GM23248 (cell line): Measurements from ENCODE around the gene MXRA8. TPM values are rescaled to one million over a fixed set of nuclear protein-coding genes. Genes with fewer than 3 reads are reported as not detected.

Source experiments
- DNase-seq: peaks from one replicate; pipeline ENCODE4 v3.0.0-alpha.2; 2015
- H2AFZ ChIP-seq: fragments of 200-600 bp; sonication (generic); 2 replicates; pipeline ENCODE4 v1.6.1; 2016; ENCODE audit warnings: antibody characterized with exemption
- H3F3A ChIP-seq: fragments of 200-600 bp; sonication (generic); 2 replicates; pipeline ENCODE4 v1.6.1; 2016; ENCODE audit warnings: mild to moderate bottlenecking, antibody characterized with exemption, mixed run types; ENCODE audit not compliant: insufficient read depth
- H3K27ac ChIP-seq: fragments of 200-600 bp; sonication (generic); 2 replicates; pipeline ENCODE4 v1.5.1; 2016; ENCODE audit warnings: mild to moderate bottlenecking
- H3K27me3 ChIP-seq: fragments of 200-600 bp; sonication (generic); replicated peaks from 2 replicates; pipeline ENCODE4 v1.6.1; 2016; ENCODE audit warnings: mild to moderate bottlenecking; ENCODE audit not compliant: insufficient read depth
- H3K36me3 ChIP-seq: fragments of 200-600 bp; sonication (generic); 2 replicates; pipeline ENCODE4 v1.6.1; 2016; ENCODE audit warnings: low read depth, mild to moderate bottlenecking
- H3K4me1 ChIP-seq: fragments of 200-600 bp; sonication (generic); 2 replicates; pipeline ENCODE4 v1.6.1; 2016; ENCODE audit warnings: mild to moderate bottlenecking; ENCODE audit not compliant: insufficient read depth
- H3K4me2 ChIP-seq: fragments of 200-600 bp; sonication (generic); one replicate; pipeline ENCODE4 v1.6.1; 2016; ENCODE audit warnings: mild to moderate bottlenecking; ENCODE audit not compliant: unreplicated experiment
- H3K4me3 ChIP-seq: fragments of 200-600 bp; sonication (generic); 2 replicates; pipeline ENCODE4 v1.5.1; 2016; ENCODE audit warnings: mild to moderate bottlenecking
- H3K79me2 ChIP-seq: fragments of 200-600 bp; sonication (generic); 2 replicates; pipeline ENCODE4 v1.6.1; 2016; ENCODE audit warnings: mild to moderate bottlenecking; ENCODE audit not compliant: insufficient read depth
- H3K9ac ChIP-seq: fragments of 200-600 bp; sonication (generic); 2 replicates; pipeline ENCODE4 v1.6.1; 2016; ENCODE audit warnings: mild to moderate bottlenecking
- H3K9me2 ChIP-seq: fragments of 200-600 bp; sonication (generic); 2 replicates; pipeline ENCODE4 v1.6.1; 2016; ENCODE audit warnings: mixed run types, mild to moderate bottlenecking, moderate library complexity; ENCODE audit not compliant: insufficient read depth
- H3K9me3 ChIP-seq: fragments of 200-600 bp; sonication (generic); one replicate; pipeline ENCODE4 v1.6.1; 2017; ENCODE audit warnings: low read depth
- H4K20me1 ChIP-seq: fragments of 200-600 bp; sonication (generic); 2 replicates; pipeline ENCODE4 v1.6.0; 2016; ENCODE audit not compliant: insufficient read depth
- EZH2 ChIP-seq: fragments of 200-600 bp; sonication (generic); IDR thresholded peaks from 2 replicates; pipeline ENCODE4 v1.6.1; 2018; ENCODE audit warnings: antibody characterized with exemption, mild to moderate bottlenecking; ENCODE audit not compliant: insufficient read depth, poor library complexity, severe bottlenecking
- EZH2phosphoT487 ChIP-seq: fragments of 200-600 bp; sonication (generic); IDR thresholded peaks from 2 replicates; pipeline ENCODE4 v1.6.1; 2018; ENCODE audit warnings: antibody characterized with exemption, moderate library complexity, mild to moderate bottlenecking, low read depth; ENCODE audit not compliant: insufficient read depth
- WGBS, 2 experiments: methylation state at CpG; one replicate each; pipeline ENCODE4 v1.1.6; 2015 to 2017; ENCODE audit warnings: low lambda C conversion rate in 2 of 2, low coverage in 1 of 2; ENCODE audit errors: missing lambda C conversion rate in 2 of 2; 5-methylcytosine and 5-hydroxymethylcytosine counted together
- in situ Hi-C: fragments of 300-500 bp; cut with MboI; formaldehyde crosslinking; loops from 2 replicates; pipeline ENCODE4 v1.15.0; 2020
- polyA plus RNA-seq: library from polyadenylated mRNA; unstranded; fragments of >200 nt; fragmentation: Nextera tagmentation; extraction: Ambion mirVana; gene quantifications from 2 replicates; pipeline ENCODE4 v1.2.1, GENCODE V29; 2016
- total RNA-seq: library from RNA; depleted of rRNA; stranded (reverse); fragments of >200 nt; shearing (Covaris generic); gene quantifications from 2 replicates; pipeline ENCODE4 v1.2.3, GENCODE V29; 2014

The MXRA8 gene
- total and polyA plus RNA-seq, 2 experiments from 2014 or later, result 584 to 1,228 TPM

- no peaks in the 10 kb centered on the region for H4K20me1 ChIP-seq
- H3K4me2 ChIP-seq, result peak overlapping the region; percentile 80
- peak overlapping the region; percentile 89 for H3K4me3 ChIP-seq
- peak overlapping the region; percentile 56 for H3K27ac ChIP-seq
- DNase-seq, result no peak
- 61 to 64% methylated on average over 16 of the region's 16 CpGs for WGBS, 2 experiments
- no peaks in the 10 kb centered on the region for H3K9me2 ChIP-seq
- in situ Hi-C loops, result no loop called here
- H2AFZ ChIP-seq, result peak overlapping the region; percentile 51; the same call in 1 of the 2 replicates
- peak overlapping the region; percentile 97 for H3K9ac ChIP-seq
- H3K27me3 ChIP-seq, result no peaks in the 10 kb centered on the region
- H3K4me1 ChIP-seq, result peaks cover 16% of the 10 kb centered on the region
- H3F3A ChIP-seq, result no peaks in the 10 kb centered on the region
- H3K36me3 ChIP-seq, result no peaks in the 10 kb centered on the region
- H3K79me2 ChIP-seq, result peaks cover 57% of the 10 kb centered on the region
- H3K9me3 ChIP-seq, result no peaks in the 10 kb centered on the region
- no peak for TF ChIP-seq EZH2phosphoT487
- no peak for TF ChIP-seq EZH2
Measured at GRCh38 chr1:1325288-1326074, 32.9 kb downstream of the MXRA8 start.

- no peaks in the 10 kb centered on the region; the same call in 1 of the 2 replicates for H3K36me3 ChIP-seq
- H3F3A ChIP-seq, result no peaks in the 10 kb centered on the region
- no peaks in the 10 kb centered on the region for H3K9me3 ChIP-seq
- TF ChIP-seq EZH2phosphoT487 (no peak), EZH2 (no peak)
- H3K79me2 ChIP-seq, result peaks cover 65% of the 10 kb centered on the region
- H3K9ac ChIP-seq, result peak within 1 kb of the TSS; percentile 97
- H3K4me3 ChIP-seq, result peak within 1 kb of the TSS; percentile 89
- H3K4me1 ChIP-seq, result peaks cover 14% of the 10 kb centered on the region
- H3K27me3 ChIP-seq, result no peaks in the 10 kb centered on the region
- H2AFZ ChIP-seq, result peak within 1 kb of the TSS; percentile 51
- H4K20me1 ChIP-seq, result no peaks in the 10 kb centered on the region
- peak within 1 kb of the TSS; percentile 72 for H3K27ac ChIP-seq
- in situ Hi-C loops, result no loop called here
- peak; percentile 98 for DNase-seq
- WGBS, 2 experiments, result 0 to 1% methylated on average over 24 to 71 of the region's 84 CpGs
- peak within 1 kb of the TSS; percentile 80 for H3K4me2 ChIP-seq
- no peaks in the 10 kb centered on the region for H3K9me2 ChIP-seq
Measured at GRCh38 chr1:1324524-1325287, 33.6 kb downstream of the MXRA8 start, which contains the start of the genes CPTP and INTS11. Gene CPTP (plus strand): TSS chr1:1324802. CDS start chr1:1326911, 2,109 bp downstream. Gene INTS11 (minus strand): TSS chr1:1324660. CDS start chr1:1324608, 52 bp downstream.

GRCh38 chr1:1324084-1324523 lies 34.3 kb downstream of the MXRA8 start:
- Histone ChIP-seq H3K27ac (peak overlapping the region; percentile 72), H3K4me1 (peaks cover 14% of the 10 kb centered on the region), H3K79me2 (peaks cover 71% of the 10 kb centered on the region), H2AFZ (no peak overlapping the region), H3K4me3 (peak overlapping the region; percentile 89), H3K27me3 (no peaks in the 10 kb centered on the region), H4K20me1 (no peaks in the 10 kb centered on the region), H3K36me3 (peaks cover 4% of the 10 kb centered on the region; the same call in 1 of the 2 replicates), H3F3A (peaks cover 3% of the 10 kb centered on the region; the same call in 1 of the 2 replicates), H3K4me2 (peak overlapping the region; percentile 55), H3K9me2 (no peaks in the 10 kb centered on the region), H3K9ac (peak overlapping the region; percentile 97), H3K9me3 (no peaks in the 10 kb centered on the region)
- in situ Hi-C loops, result no loop called here
- WGBS, 2 experiments, result 0 to 2% methylated on average over 14 to 38 of the region's 41 CpGs
- TF ChIP-seq EZH2, result no peak
- TF ChIP-seq EZH2phosphoT487, result no peak
- DNase-seq, result no peak

GRCh38 chr1:1322952-1323351 lies 35.4 kb downstream of the MXRA8 start:
- H3K9me2 ChIP-seq, result no peaks in the 10 kb centered on the region
- no peaks in the 10 kb centered on the region for H3K9me3 ChIP-seq
- in situ Hi-C loops, result no loop called here
- no peak for DNase-seq
- H4K20me1 ChIP-seq, result no peaks in the 10 kb centered on the region
- no peaks in the 10 kb centered on the region for H3K27me3 ChIP-seq
- peak overlapping the region; percentile 58; the same call in 1 of the 2 replicates for H3K4me3 ChIP-seq
- peaks cover 78% of the 10 kb centered on the region for H3K79me2 ChIP-seq
- WGBS, 2 experiments, result 79 to 83% methylated on average over 8 to 10 of the region's 10 CpGs
- peaks cover 22% of the 10 kb centered on the region for H3K4me1 ChIP-seq
- TF ChIP-seq EZH2phosphoT487 (no peak), EZH2 (no peak)
- no peak overlapping the region for H3K4me2 ChIP-seq
- no peak overlapping the region for H2AFZ ChIP-seq
- peak overlapping the region; percentile 44; the same call in 1 of the 2 replicates for H3K9ac ChIP-seq
- peaks cover 13% of the 10 kb centered on the region for H3F3A ChIP-seq
- peaks cover 4% of the 10 kb centered on the region; the same call in 1 of the 2 replicates for H3K36me3 ChIP-seq
- H3K27ac ChIP-seq, result no peak overlapping the region
